IPS-15b (cell line): ENCODE results near the gene ATP2C2.

Experiments
- H3K27me3 ChIP-seq: one replicate; pipeline ENCODE4 v1.6.1; 2013; ENCODE audit warnings: low read length; ENCODE audit not compliant: control insufficient read depth, insufficient read depth
- H3K36me3 ChIP-seq: one replicate; pipeline ENCODE4 v1.6.1; 2013; ENCODE audit warnings: low read length; ENCODE audit not compliant: control insufficient read depth, insufficient read depth
- H3K4me1 ChIP-seq: one replicate; pipeline ENCODE4 v1.6.1; 2013; ENCODE audit warnings: mild to moderate bottlenecking, low read length; ENCODE audit not compliant: control insufficient read depth, insufficient read depth
- H3K4me3 ChIP-seq: one replicate; pipeline ENCODE4 v1.5.1; 2013; ENCODE audit warnings: low read depth, low read length
- H3K9ac ChIP-seq: one replicate; pipeline ENCODE4 v1.6.1; 2013; ENCODE audit warnings: low read depth, mild to moderate bottlenecking, low read length
- H3K9me3 ChIP-seq: one replicate; pipeline ENCODE4 v1.6.1; 2013; ENCODE audit warnings: mild to moderate bottlenecking, low read length; ENCODE audit not compliant: control insufficient read depth, insufficient read depth

Gene ATP2C2

GRCh38 chr16:84476401-84476800 is 108.1 kb downstream of the ATP2C2 start:
- no peaks in the 10 kb centered on the region for H3K4me1 ChIP-seq
- H3K27me3 ChIP-seq: no peaks in the 10 kb centered on the region
- H3K4me3 ChIP-seq: no peak overlapping the region
- H3K9me3 ChIP-seq: peaks cover 4% of the 10 kb centered on the region
- H3K36me3 ChIP-seq: peaks cover 2% of the 10 kb centered on the region
- H3K9ac ChIP-seq: no peak overlapping the region

- no peaks in the 10 kb centered on the region for H3K27me3 ChIP-seq
- no peaks in the 10 kb centered on the region for H3K4me1 ChIP-seq
- H3K4me3 ChIP-seq: no peak overlapping the region
- no peak overlapping the region for H3K9ac ChIP-seq
- H3K36me3 ChIP-seq: peaks cover 5% of the 10 kb centered on the region
- peaks cover 4% of the 10 kb centered on the region for H3K9me3 ChIP-seq
Measured at GRCh38 chr16:84477661-84478060, 109.3 kb downstream of the ATP2C2 start.

DNA sequence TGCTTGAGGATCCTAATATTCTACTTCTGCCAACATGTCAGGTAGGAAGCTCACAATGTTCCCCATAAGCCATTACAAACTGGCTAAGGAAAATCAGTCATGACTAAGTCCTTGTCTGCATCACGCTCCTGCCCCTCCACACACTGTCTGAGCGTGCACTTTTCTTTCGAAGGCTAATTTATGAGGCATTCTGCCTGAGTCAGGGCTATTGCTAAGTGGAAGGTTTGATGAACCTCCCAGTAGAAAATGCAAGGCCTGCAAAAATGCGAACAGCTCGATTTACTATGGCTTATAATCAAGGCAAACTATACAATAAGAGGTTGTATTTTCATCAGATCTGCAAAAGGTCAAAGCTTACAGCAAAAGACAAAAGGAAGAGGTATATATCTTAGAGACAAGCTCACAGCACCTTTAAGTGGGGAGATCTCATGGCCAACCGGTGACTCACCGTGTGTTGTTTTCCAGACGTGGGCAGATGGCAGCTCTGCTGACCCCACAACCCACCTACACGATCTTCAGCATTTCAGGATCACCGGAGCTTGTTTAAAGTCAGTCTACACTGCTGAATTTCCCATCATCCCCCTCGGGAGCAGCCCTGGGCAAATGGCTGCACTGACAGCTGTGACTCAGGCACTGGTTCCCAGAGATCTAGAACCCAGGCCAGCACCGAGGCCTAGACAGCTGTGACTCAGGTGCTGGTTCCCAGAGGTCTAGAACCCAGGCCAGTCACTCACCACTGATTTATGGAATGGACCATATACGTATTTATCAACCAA is 110.0 kb downstream of the ATP2C2 start:
- Histone ChIP-seq H3K4me1 (no peaks in the 10 kb centered on the region), H3K27me3 (no peaks in the 10 kb centered on the region), H3K9ac (no peak overlapping the region), H3K4me3 (no peak overlapping the region), H3K9me3 (peaks cover 4% of the 10 kb centered on the region), H3K36me3 (peaks cover 9% of the 10 kb centered on the region)

DNA sequence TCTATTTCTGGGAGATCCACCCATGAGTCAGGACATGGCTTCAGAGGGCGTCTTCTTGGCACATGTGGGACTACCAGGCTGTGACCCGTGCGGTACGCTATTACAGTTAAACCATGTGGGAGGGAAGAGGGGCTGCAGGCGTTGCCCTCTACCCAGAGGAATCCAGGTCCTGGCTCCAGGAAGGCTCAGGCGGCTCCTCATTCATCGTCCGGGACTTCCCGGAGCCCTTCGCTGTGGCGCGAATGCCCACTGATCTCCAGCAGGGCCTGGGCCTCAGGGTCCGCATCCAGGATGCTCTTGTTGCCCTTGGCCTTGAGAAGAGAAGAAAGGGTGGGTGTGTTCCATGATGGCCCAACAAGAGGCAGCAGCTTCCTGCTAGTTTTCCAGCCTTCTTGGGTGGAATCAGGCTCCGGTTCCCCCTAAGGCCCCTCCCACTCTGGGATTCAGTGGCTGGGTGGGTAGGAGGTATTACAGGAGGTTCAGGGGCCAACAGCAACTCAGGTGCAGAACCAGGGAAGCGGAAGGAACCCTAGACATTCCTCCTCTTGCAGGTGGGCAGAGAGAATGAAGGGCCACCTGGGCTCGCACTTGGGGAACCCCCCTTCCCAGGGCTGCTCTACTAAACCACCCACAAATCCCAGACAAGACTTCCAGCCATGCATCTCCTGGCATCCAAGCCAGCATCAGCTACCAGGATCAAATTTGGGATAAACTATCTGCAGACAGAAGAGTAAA is 111.5 kb downstream of the ATP2C2 start:
- H3K27me3 ChIP-seq: no peaks in the 10 kb centered on the region
- H3K36me3 ChIP-seq: peaks cover 9% of the 10 kb centered on the region
- no peak overlapping the region for H3K4me3 ChIP-seq
- peaks cover 4% of the 10 kb centered on the region for H3K9me3 ChIP-seq
- no peak overlapping the region for H3K9ac ChIP-seq
- H3K4me1 ChIP-seq: no peaks in the 10 kb centered on the region

- peaks cover 9% of the 10 kb centered on the region for H3K36me3 ChIP-seq
- no peaks in the 10 kb centered on the region for H3K9me3 ChIP-seq
- no peaks in the 10 kb centered on the region for H3K27me3 ChIP-seq
- H3K4me3 ChIP-seq: no peak overlapping the region
- H3K9ac ChIP-seq: no peak overlapping the region
- no peaks in the 10 kb centered on the region for H3K4me1 ChIP-seq
Measured at GRCh38 chr16:84481051-84481735, 112.9 kb downstream of the ATP2C2 start.

GRCh38 chr16:84482001-84482891 is 113.9 kb downstream of the ATP2C2 start:
- Histone ChIP-seq H3K4me3 (no peak overlapping the region), H3K36me3 (peaks cover 10% of the 10 kb centered on the region), H3K9me3 (no peaks in the 10 kb centered on the region), H3K9ac (no peak overlapping the region), H3K4me1 (no peaks in the 10 kb centered on the region), H3K27me3 (no peaks in the 10 kb centered on the region)

DNA sequence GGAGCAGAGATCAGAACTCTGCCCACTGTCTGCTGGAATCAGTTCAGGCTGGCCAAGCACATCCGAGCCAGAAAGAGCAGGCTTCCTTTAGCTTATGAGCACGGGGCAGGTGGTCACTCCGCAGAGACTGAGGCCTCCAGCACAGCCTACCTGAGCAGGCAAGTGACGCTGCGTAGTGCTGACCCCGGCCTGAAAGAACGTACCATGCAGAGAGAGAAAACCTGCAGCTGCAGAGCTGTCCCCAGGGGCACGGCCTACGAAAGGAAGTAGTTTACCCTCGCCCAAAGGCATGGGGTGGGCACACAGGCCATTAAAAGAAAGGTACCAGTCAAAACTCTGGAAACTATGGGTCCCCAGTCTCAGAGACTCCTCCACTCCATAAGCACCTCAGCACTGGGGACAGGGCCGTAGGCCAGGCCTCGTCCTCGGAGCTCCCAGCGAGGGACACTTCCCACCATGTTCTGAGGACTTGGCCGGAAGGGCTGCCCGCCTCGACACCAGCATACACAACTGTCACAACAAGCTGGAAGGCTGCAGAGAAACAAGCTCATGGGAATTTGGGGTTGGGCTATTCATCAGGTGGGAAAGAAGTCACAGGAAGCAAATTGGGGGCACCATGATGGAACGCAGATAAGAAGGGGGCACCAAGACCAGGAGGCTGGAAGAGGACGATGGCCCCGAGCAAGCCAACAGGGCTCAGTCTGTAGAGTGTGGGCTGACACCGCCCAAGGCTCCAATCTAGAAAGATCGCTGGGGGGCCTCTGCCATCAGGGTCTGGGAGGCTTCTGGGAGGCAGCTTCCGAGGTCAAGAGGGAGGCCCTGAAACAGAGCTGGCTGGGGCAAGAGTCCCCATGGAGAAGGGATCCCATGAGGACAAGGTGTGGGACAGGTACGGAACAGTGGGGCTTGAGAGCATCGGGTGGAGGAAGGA is 114.9 kb downstream of the ATP2C2 start:
- Histone ChIP-seq H3K9ac (no peak overlapping the region), H3K9me3 (no peaks in the 10 kb centered on the region), H3K27me3 (no peaks in the 10 kb centered on the region), H3K4me1 (no peaks in the 10 kb centered on the region), H3K4me3 (no peak overlapping the region), H3K36me3 (peaks cover 12% of the 10 kb centered on the region)

DNA sequence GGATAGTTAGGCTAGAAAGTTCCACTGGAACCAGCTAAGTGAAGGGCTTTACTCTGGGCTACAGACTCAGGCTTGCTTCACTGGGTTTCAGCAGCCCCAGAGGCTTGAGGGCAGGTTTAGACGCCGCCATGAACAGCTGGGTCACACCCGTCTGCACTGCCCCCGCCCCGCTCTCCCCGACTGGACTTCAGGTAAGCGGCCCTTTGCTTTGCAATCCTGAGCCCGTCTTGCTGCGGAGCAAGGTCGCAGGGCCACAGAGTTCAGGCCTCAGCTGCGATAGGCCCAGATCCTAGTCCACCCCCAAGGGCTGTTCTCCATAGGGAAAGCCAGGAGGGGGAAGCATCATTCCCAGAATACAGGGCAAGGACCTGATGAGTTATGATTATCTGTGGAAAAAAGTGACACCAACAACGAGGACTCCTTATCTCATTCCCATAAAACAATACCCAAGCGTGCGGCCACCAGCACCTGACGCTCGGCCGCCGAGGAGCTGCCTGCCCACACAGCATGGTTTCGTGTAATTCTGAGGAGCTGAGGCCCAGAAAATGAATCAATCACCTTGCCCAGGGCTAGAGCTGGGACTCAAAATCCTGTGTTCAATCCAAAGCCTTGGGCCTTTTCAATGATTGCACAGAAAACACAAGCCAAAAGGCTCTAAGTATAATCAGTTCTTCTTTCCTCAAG is 115.7 kb downstream of the ATP2C2 start:
- H3K9ac ChIP-seq: no peak overlapping the region

DNA sequence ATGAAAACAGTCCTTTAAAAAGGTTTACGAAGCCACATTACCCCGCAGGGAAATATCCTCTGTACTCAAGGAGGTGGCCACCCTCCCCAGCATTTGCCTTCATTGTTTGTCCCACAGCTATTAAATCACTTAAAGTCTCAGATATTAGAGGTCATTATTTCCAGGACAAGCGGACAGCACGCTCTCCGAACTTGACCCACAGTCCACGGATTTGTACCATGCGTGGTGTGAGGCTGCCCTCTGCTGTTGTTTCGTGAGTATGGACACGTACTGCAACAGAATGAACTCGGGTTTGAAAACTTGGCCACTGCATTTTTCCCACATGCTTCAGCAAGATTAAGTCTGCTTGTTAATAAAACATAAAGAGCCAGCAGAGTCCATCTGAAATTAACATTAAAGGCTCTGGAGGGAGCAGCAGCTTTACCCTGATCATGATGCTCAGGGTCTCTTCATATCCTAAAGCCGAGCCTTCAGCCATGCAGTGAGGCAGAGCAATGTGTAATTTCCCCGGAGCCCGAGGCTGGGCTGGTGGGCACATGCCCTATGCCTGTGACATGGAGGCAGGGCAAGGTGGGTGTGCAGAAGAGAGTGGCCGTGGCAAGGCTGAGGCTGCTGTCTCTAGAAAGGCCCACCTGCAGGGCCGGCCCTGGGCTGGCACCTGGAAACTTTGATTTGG is 116.4 kb downstream of the ATP2C2 start:
- no peaks in the 10 kb centered on the region for H3K27me3 ChIP-seq
- H3K4me3 ChIP-seq: no peak overlapping the region
- H3K9ac ChIP-seq: no peak overlapping the region
- H3K9me3 ChIP-seq: no peaks in the 10 kb centered on the region
- H3K36me3 ChIP-seq: peaks cover 10% of the 10 kb centered on the region
- no peaks in the 10 kb centered on the region for H3K4me1 ChIP-seq

More for the DNA sequence above, 115.7 kb downstream of the ATP2C2 start:
- Histone ChIP-seq H3K27me3 (no peaks in the 10 kb centered on the region), H3K36me3 (peaks cover 11% of the 10 kb centered on the region), H3K4me1 (no peaks in the 10 kb centered on the region), H3K9me3 (no peaks in the 10 kb centered on the region), H3K4me3 (no peak overlapping the region)
